GM03348 (cell line): ENCODE data around the gene CHADL.
"Not testable (repeated sequence)": the region's sequence is repeated elsewhere in the genome, so short reads cannot be mapped to it uniquely, and the experiment has no call there.

Experiments used
- DNase-seq: peaks from one replicate; pipeline ENCODE4 v3.0.0; 2012; ENCODE audit warnings: low spot score

The CHADL gene

GRCh38 chr22:41181349-41182241, 59.1 kb downstream of the CHADL start:
- peak; percentile 62 for DNase-seq

DNA sequence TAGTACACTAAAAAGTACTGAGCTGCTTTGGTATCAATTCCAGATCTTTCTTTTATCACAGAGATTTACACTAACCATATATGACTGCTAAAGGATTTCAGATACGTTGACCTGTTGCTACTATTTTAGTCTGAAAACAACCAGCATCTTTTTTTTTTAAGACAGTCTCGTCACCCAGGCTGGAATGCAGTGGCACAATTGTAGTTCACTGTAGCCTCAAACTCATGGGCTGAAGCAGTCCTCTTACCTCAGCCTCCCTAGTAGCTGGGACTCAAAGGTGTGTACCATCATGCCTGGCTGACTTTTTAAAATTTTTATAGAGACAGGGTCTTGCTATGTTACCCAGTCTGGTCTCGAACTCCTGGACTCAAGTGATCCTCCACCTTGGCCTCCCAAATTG, 59.8 kb downstream of the CHADL start:
- DNase-seq, result no peak

DNA sequence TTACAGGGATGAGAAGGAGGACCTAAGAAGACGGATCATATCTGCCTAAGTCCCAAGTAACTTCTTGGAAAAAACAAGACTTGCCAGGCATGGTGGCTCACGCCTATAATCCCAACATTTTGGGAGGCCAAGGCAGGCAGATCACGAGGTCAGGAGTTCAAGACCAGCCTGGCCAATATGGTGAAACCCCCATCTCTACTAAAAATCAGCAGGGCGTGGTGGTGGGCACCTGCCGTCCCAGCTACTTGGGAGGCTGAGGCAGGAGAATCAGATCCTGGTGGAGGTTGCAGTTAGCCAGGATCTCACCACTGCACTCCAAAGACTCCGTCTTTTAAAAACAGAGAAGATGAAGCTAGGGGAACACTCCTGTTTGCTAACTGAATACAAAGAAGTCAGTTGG, 60.4 kb downstream of the CHADL start:
- not testable (repeated sequence) for DNase-seq
